GM19025 (cell line): ENCODE data around the gene MTR.
"Not testable (repeated sequence)": the region's sequence is repeated elsewhere in the genome, so short reads cannot be mapped to it uniquely, and the experiment has no call there.

Source experiments
- ATAC-seq: cut with Tn5 transposase; IDR thresholded peaks from one replicate; pipeline ENCODE4 v1.9.1; 2021; ENCODE audit warnings: mild to moderate bottlenecking, low read depth, moderate library complexity; ENCODE audit not compliant: unreplicated experiment

The MTR gene

GRCh38 chr1:236829085-236829484 lies 34.0 kb downstream of the MTR start:
- no peak for ATAC-seq

DNA sequence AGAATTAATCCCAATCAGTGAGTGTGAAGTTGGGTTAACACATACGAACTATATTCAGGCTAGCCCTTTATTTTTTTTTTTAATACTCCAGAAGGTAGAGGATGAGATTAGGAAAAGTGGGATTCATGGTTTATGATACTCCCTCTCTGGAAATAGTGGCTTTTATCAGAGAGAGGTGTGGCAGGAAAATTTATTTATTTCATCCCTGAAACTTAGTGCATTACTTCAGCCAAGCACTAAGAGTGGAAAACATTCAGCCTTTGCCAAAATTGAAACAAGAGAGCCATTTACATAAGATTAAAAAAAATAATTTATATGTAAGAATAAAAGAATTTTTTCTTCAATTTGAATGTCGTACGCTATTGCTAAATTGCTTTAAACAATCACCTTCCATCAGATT lies 35.0 kb downstream of the MTR start:
- ATAC-seq: no peak

- ATAC-seq: no peak
Measured at GRCh38 chr1:236830560-236830959, 35.5 kb downstream of the MTR start.

DNA sequence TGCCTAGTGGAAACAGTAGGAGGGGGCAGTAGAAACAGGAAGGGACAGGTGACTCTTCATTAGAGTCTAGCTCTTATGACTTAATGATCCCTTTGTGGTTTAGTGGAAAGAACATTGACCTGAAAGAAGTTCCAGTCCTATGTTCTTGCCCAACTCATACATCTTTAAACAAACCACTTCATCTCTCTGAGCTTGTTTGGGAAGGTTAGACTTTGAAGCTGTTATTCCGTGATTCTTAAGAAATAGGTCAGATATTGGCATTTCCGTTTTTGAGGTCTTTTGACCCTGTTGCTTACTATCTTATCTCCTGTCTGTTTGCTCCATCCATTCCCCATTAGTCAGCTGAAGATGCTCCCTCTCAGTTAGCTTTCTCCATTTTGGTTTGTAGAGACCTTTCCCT lies 38.5 kb downstream of the MTR start:
- ATAC-seq: no peak

GRCh38 chr1:236834876-236835275 lies 39.8 kb downstream of the MTR start:
- ATAC-seq: no peak

GRCh38 chr1:236835491-236835890 lies 40.4 kb downstream of the MTR start:
- no peak for ATAC-seq

DNA sequence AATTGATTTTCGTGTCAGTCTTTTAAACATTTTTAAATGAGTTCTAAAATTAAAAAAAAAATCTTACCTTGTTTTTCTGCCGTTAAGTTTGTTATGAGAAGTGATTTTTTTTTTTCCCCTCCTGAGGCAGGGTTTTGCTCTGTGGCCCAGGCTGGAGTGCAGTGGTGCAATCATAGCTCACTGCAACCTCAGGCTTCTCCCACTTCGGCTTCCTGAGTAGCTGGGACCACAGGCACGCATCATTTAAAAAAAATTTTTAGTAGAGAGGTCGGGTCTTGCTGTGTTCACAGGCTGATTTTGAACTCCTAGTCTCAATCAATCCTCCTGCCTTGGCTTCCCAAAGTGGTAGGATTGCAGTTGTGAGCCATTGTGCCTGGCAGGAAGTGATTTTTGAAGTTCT lies 41.1 kb downstream of the MTR start:
- no peak for ATAC-seq

- ATAC-seq: no peak
Measured at GRCh38 chr1:236837115-236837514, 42.0 kb downstream of the MTR start.

GRCh38 chr1:236837897-236838296 lies 42.8 kb downstream of the MTR start:
- ATAC-seq: no peak

DNA sequence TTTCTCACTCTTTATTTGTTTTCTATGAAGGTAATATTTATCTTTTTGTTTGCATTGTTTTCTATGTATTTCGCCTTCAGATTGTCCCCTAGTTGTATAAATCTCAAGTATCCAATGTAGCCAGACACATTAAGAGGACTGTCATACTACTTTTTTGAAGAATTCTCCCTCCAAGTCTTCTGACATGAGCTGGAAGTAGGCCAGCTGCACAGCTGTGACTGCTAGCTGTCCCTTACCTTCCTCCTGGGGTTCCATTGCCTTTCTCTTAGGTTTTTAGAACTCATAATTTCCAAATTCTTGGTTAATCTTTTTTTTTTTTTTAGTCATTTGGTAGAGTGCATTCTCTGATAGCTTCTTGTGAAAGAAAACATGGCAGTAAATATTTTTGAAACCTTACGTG lies 46.2 kb downstream of the MTR start:
- ATAC-seq: no peak

- ATAC-seq: no peak
Measured at GRCh38 chr1:236844499-236845271, 49.6 kb downstream of the MTR start.

DNA sequence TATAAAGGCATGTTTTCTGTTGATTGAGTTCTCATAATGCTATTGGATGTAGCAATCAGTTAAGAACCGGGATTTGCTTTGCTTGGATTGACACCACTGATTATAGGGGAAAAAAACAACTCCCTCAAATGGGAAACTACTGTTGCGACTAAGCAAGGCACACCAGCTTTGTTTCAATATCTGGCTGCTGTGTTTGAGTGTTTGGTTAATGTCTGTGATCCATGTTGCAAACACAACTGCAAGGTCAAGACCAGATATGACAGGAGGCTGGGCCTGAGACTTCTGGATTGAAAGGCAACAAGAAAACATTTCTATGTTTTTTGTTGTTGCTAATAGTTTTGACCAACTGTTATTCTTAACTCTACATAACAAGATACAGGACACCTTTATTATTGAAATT lies 50.7 kb downstream of the MTR start:
- no peak for ATAC-seq

- ATAC-seq: no peak
Measured at GRCh38 chr1:236848274-236848923, 53.3 kb downstream of the MTR start.

DNA sequence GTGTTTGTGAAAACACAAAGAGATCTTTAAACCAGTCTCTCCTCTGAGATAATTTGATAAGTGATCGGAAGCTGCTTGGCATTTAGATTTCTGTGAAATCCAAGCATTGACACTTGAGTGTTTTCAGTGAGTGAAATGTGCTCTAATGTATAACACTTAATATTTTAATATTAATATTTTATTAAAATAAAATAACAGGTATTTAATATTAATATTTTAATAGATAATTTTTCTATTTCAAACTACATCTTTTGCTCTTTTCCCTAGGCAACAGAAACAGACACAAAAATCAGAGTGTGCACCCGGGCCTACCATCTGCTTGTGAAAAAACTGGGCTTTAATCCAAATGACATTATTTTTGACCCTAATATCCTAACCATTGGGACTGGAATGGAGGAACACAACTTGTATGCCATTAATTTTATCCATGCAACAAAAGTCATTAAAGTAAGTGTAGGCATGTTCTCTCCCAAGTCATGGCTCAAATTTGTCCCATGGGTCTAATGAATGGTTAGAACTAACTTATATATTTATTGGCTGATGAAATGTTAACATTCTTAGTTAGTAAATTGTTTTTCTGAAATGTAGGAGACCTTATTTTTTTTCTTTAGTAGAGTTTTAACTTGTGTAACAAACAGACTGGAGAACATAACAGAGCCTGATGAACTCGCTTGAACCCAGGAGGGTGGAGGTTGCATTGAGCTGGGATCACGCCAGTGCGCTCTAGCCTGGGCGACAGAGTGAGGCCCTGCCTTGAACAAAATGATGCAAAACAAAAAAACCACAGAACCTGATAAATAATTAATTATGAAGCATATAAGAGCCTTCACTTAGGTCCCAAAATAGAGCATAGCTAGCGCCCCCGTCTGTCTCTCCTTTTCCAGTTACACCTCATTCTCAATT lies 55.2 kb downstream of the MTR start:
- ATAC-seq: no peak

DNA sequence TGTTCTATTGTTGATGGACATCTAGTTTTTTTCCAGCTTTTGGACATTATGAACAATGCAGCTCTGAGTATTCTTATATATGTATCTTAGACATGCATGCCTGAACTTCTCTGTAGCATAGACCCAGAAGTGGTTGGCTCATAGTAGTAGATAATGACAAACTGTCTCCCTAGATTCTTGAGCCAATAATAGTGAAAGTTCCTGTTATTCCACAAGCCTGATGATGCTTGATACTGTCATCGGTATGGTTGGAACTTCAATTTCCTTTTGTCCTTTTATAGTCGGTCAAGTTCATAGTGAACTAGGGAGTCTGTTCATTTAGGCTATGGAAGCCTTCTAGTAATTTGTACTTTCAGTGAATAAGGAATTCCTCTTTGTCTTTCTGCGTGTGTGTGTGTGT lies 56.8 kb downstream of the MTR start:
- no peak for ATAC-seq

DNA sequence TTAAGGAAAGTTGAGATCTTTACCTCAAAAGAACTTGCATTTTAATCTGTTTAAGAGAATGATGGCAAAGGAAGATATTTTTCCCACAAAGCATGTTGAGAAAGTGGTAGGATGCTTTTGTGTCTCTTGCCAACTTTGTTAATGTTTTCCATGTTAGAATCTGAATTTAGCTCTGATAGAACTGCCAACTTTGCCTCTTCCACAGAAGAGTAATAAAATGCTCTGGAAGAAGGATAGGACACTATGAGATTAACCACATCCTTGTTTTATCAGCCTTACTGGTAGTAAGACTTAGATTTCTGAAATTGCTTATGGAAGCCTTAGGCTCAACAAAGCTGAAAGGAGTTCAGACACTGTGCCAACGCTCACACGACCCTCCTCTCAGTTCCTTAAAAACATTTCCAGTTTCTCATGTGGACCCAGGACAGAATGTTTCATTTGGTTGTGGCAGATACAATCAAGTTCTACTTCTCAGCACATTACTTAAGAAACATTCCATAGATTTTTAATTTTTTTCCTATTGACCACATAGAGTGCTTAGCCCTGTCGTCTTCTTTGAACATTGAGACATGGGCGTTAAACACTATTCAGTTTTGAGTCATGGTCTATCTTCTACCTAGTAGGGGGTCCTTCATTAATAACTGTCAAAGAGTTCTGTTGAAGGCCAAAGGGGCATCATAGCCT lies 59.0 kb downstream of the MTR start:
- no peak for ATAC-seq

GRCh38 chr1:236854605-236854983 lies 59.5 kb downstream of the MTR start:
- no peak for ATAC-seq

DNA sequence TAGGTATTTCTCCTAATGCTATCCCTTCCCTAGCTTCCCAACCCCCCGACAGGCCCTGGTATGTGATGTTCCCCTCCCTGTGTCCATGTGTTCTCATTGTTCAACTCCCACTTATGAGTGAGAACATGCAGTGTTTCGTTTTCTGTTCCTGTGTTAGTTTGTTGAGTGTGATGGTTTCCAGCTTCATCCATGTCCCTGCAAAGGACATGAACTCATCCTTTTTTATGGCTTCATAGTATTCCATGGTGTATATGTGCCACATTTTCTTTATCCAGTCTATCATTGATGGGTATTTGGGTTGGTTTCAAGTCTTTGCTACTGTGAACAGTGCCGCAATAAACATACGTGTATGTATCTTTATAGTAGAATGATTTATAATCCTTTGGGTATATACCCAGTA lies 61.6 kb downstream of the MTR start:
- ATAC-seq: not testable (repeated sequence)

- no peak for ATAC-seq
Measured at GRCh38 chr1:236858165-236858564, 63.1 kb downstream of the MTR start.

DNA sequence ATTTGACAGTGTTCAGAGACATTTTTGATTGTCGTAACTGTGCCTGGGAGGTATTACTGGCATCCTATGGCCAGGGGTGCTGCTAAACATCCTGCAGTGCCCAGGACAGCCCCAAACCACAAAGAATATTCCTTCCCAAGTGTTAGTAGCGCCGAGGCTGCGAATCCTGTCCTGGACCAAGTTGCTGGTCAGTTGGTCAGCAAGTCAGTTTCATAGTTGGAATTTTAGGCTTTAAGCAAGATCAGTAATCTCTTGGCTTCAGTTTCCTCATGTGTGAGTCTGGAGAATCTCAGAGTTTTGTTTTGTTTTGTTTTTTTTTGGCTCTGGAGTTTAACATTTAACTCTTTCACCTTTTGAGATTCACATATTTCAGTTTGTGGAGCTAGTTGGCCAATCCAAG lies 65.0 kb downstream of the MTR start:
- no peak for ATAC-seq

- ATAC-seq: no peak
Measured at GRCh38 chr1:236860674-236861073, 65.6 kb downstream of the MTR start.
